Thyroid gland (tissue), 4 donors: ENCODE measurements around the gene MIS18A. TPM values are rescaled to one million over a fixed set of nuclear protein-coding genes. Genes with fewer than 3 reads are reported as not detected.

Source experiments
- DNase-seq, 2 donors: peaks; one replicate each; pipeline ENCODE4 v3.0.0-alpha.2; 2019
- H3K27ac ChIP-seq, 3 donors: fragments of 200-600 bp; sonication (generic); 1 replicate in 2 of 3; 2 replicates in 1 of 3; pipeline ENCODE4 v1.5.1; 2016 to 2019; ENCODE audit warnings: mild to moderate bottlenecking in 1 of 3, moderate library complexity in 1 of 3
- H3K27me3 ChIP-seq: fragments of 200-600 bp; sonication (generic); one replicate; pipeline ENCODE4 v1.5.1; 2019
- H3K36me3 ChIP-seq, 2 donors: fragments of 200-600 bp; sonication (generic); one replicate each; pipeline ENCODE4 v1.5.1; 2016 to 2019
- H3K4me1 ChIP-seq, 2 donors: fragments of 200-600 bp; sonication (generic); one replicate each; pipeline ENCODE4 v1.5.1; 2017 to 2019
- H3K4me3 ChIP-seq, 3 donors: fragments of 200-600 bp; sonication (generic); replicated peaks in 1 of 3; 1 replicate in 2 of 3; 2 replicates in 1 of 3; pipeline ENCODE4 v1.5.1; 2016; ENCODE audit warnings: mild to moderate bottlenecking in 1 of 3
- H3K9me3 ChIP-seq: fragments of 200-600 bp; sonication (generic); one replicate; pipeline ENCODE4 v1.5.1; 2017
- CTCF ChIP-seq, 6 experiments: fragments of 200-600 bp in 3 of 6; fragments of 450-650 bp in 3 of 6; sonication (generic) in 3 of 6; IDR thresholded peaks; one replicate each; pipeline ENCODE4 v1.5.1; 2016 to 2019; ENCODE audit warnings: antibody characterized with exemption in 6 of 6, mild to moderate bottlenecking in 2 of 6, inconsistent platforms in 1 of 6, moderate library complexity in 1 of 6
- POLR2A ChIP-seq, 2 donors: fragments of 450-650 bp; IDR thresholded peaks; one replicate each; pipeline ENCODE4 v1.6.1; 2017; ENCODE audit warnings: antibody characterized with exemption in 2 of 2, mild to moderate bottlenecking in 2 of 2, moderate library complexity in 1 of 2
- WGBS, 2 donors: methylation state at CpG; one replicate each; pipeline ENCODE4 v1.1.5; 2017; 5-methylcytosine and 5-hydroxymethylcytosine counted together
- intact Hi-C: fragments of 100-400 bp; cut with DNase I; formaldehyde crosslinking; loops from one replicate; pipeline ENCODE4 v1.15.1; 2023
- total RNA-seq, 4 donors: library from RNA; depleted of rRNA; stranded (reverse); fragments of >200 nt; gene quantifications; one replicate each; pipeline ENCODE4 v1.2.3, GENCODE V29; 2016

The MIS18A gene
- total RNA-seq, 4 donors from 2014 or later: 4.8 to 7.1 (median 7.0) TPM

GRCh38 chr21:32300117-32300681 is 21.4 kb upstream of the MIS18A start:
- TF ChIP-seq POLR2A (IDR thresholded peaks at IDR 0.05): no peak
- TF ChIP-seq CTCF (IDR thresholded peaks at IDR 0.05): no peak
- Histone ChIP-seq H3K27me3 (no peaks in the 10 kb centered on the region), H3K9me3 (no peaks in the 10 kb centered on the region), H3K27ac (no peak overlapping the region), H3K4me1 (no peaks in the 10 kb centered on the region), H3K4me3 (no peak overlapping the region), H3K36me3 (no peaks in the 10 kb centered on the region)
- intact Hi-C loops: no loop called here
- WGBS, 2 donors: 91 to 92% methylated on average over 41 of the region's 41 CpGs
- DNase-seq: no peak

GRCh38 chr21:32299695-32300094 is 20.8 kb upstream of the MIS18A start:
- 89 to 91% methylated on average over 6 of the region's 6 CpGs for WGBS, 2 donors
- Histone ChIP-seq H3K9me3 (no peaks in the 10 kb centered on the region), H3K27ac (no peak overlapping the region), H3K27me3 (no peaks in the 10 kb centered on the region), H3K4me3 (no peak overlapping the region), H3K36me3 (no peaks in the 10 kb centered on the region), H3K4me1 (no peaks in the 10 kb centered on the region)
- DNase-seq: no peak
- TF ChIP-seq CTCF (IDR thresholded peaks at IDR 0.05) (no peak), POLR2A (IDR thresholded peaks at IDR 0.05) (no peak)
- intact Hi-C loops: no loop called here

- no peaks in the 10 kb centered on the region for H3K9me3 ChIP-seq
- DNase-seq: no peak
These were observed 19.8 kb upstream of the MIS18A start, which contains the start of gene MRAP for GRCh38 chr21:32298658-32299081. TSS of gene MRAP (plus strand) at chr21:32298855. CDS start at chr21:32298972, 117 bp downstream.

GRCh38 chr21:32298148-32298559 is 19.3 kb upstream of the MIS18A start:
- Histone ChIP-seq H3K9me3 (no peaks in the 10 kb centered on the region), H3K27me3 (no peaks in the 10 kb centered on the region), H3K4me3 (no peak overlapping the region), H3K36me3 (no peaks in the 10 kb centered on the region), H3K27ac (no peak overlapping the region), H3K4me1 (no peaks in the 10 kb centered on the region)
- 84 to 94% methylated on average over 6 of the region's 6 CpGs for WGBS, 2 donors
- TF ChIP-seq POLR2A (IDR thresholded peaks at IDR 0.05) (no peak), CTCF (IDR thresholded peaks at IDR 0.05) (no peak)
- no peak for DNase-seq
- intact Hi-C loops: no loop called here

More at GRCh38 chr21:32298658-32299081, 19.8 kb upstream of the MIS18A start, which contains the start of gene MRAP:
- Histone ChIP-seq H3K4me3 (no peak within 1 kb of the TSS), H3K27me3 (no peaks in the 10 kb centered on the region), H3K4me1 (no peaks in the 10 kb centered on the region), H3K36me3 (no peaks in the 10 kb centered on the region), H3K27ac (no peak within 1 kb of the TSS)
- TF ChIP-seq POLR2A (IDR thresholded peaks at IDR 0.05) (no peak), CTCF (IDR thresholded peaks at IDR 0.05) (no peak)
- WGBS, 2 donors: 75 to 78% methylated on average over 7 to 13 of the region's 14 CpGs
- intact Hi-C loops: no loop called here

GRCh38 chr21:32297449-32297848 is 18.6 kb upstream of the MIS18A start:
- H3K9me3 ChIP-seq: no peaks in the 10 kb centered on the region
- H3K27ac ChIP-seq: no peak overlapping the region
- no peaks in the 10 kb centered on the region for H3K27me3 ChIP-seq
- no peaks in the 10 kb centered on the region for H3K4me1 ChIP-seq
- no peak for TF ChIP-seq CTCF (IDR thresholded peaks at IDR 0.05)
- no peak for TF ChIP-seq POLR2A (IDR thresholded peaks at IDR 0.05)
- no peaks in the 10 kb centered on the region for H3K36me3 ChIP-seq
- intact Hi-C loops: no loop called here
- 95 to 100% methylated on average over 7 of the region's 7 CpGs for WGBS, 2 donors
- no peak for DNase-seq
- H3K4me3 ChIP-seq: no peak overlapping the region
